HEK293 (cell line): ENCODE data around the gene TUBA8.

Source experiments
- BCL11A ChIP-seq: fragments of 450-650 bp; formaldehyde crosslinking; IDR thresholded peaks from 2 replicates; pipeline ENCODE4 v1.5.1; 2016; ENCODE audit warnings: low read depth, missing biosample characterization, missing genetic modification characterization
- GLI4 ChIP-seq: fragments of 450-650 bp; formaldehyde crosslinking; IDR thresholded peaks from 2 replicates; pipeline ENCODE4 v1.5.1; 2016; ENCODE audit warnings: missing biosample characterization, missing genetic modification characterization
- KLF9 ChIP-seq: fragments of 450-650 bp; formaldehyde crosslinking; IDR thresholded peaks from 2 replicates; pipeline ENCODE4 v1.5.1; 2016; ENCODE audit warnings: missing biosample characterization, missing genetic modification characterization, low read depth
- SP2 ChIP-seq: fragments of 450-650 bp; formaldehyde crosslinking; IDR thresholded peaks from 2 replicates; pipeline ENCODE4 v1.5.1; 2016; ENCODE audit warnings: missing biosample characterization, missing genetic modification characterization
- ZBTB21 ChIP-seq: fragments of 450-650 bp; formaldehyde crosslinking; IDR thresholded peaks from 2 replicates; pipeline ENCODE4 v1.5.1; 2017; ENCODE audit warnings: missing biosample characterization, missing genetic modification characterization
- ZFP41 ChIP-seq: fragments of 450-650 bp; formaldehyde crosslinking; IDR thresholded peaks from 2 replicates; pipeline ENCODE4 v1.5.1; 2016; ENCODE audit warnings: missing biosample characterization, missing genetic modification characterization, borderline replicate concordance
- ZNF138 ChIP-seq: fragments of 450-650 bp; formaldehyde crosslinking; IDR thresholded peaks from 2 replicates; pipeline ENCODE4 v1.5.1; 2016; ENCODE audit warnings: missing biosample characterization, missing genetic modification characterization, borderline replicate concordance
- ZNF529 ChIP-seq: fragments of 450-650 bp; formaldehyde crosslinking; IDR thresholded peaks from 2 replicates; pipeline ENCODE4 v1.5.1; 2017; ENCODE audit warnings: missing genetic modification characterization, missing biosample characterization; ENCODE audit not compliant: insufficient replicate concordance
- ZNF571 ChIP-seq: fragments of 450-650 bp; formaldehyde crosslinking; IDR thresholded peaks from 2 replicates; pipeline ENCODE4 v1.5.0; 2017; ENCODE audit warnings: missing biosample characterization, missing genetic modification characterization
- TF ChIP-seq, protein P1 (sequence below): fragments of 450-650 bp; formaldehyde crosslinking; IDR thresholded peaks from 2 replicates; pipeline ENCODE4 v1.5.1; 2016; ENCODE audit warnings: missing biosample characterization, missing genetic modification characterization
- TF ChIP-seq, protein P2 (sequence below): fragments of 450-650 bp; formaldehyde crosslinking; conservative IDR thresholded peaks from 2 replicates; pipeline ENCODE4 v1.5.1; 2016; ENCODE audit warnings: low read depth, missing biosample characterization, missing genetic modification characterization

- no peak for TF ChIP-seq ZNF529 (tag by site-specific recombination)
- TF ChIP-seq, protein P1, sequence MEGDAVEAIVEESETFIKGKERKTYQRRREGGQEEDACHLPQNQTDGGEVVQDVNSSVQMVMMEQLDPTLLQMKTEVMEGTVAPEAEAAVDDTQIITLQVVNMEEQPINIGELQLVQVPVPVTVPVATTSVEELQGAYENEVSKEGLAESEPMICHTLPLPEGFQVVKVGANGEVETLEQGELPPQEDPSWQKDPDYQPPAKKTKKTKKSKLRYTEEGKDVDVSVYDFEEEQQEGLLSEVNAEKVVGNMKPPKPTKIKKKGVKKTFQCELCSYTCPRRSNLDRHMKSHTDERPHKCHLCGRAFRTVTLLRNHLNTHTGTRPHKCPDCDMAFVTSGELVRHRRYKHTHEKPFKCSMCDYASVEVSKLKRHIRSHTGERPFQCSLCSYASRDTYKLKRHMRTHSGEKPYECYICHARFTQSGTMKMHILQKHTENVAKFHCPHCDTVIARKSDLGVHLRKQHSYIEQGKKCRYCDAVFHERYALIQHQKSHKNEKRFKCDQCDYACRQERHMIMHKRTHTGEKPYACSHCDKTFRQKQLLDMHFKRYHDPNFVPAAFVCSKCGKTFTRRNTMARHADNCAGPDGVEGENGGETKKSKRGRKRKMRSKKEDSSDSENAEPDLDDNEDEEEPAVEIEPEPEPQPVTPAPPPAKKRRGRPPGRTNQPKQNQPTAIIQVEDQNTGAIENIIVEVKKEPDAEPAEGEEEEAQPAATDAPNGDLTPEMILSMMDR (tag by site-specific recombination), result no peak
- no peak for TF ChIP-seq ZBTB21
- TF ChIP-seq BCL11A (tag by site-specific recombination), result no peak
- TF ChIP-seq ZFP41 (tag by site-specific recombination), result no peak
- TF ChIP-seq SP2 (tag by site-specific recombination), result no peak
- no peak for TF ChIP-seq ZNF138
- no peak for TF ChIP-seq GLI4 (tag by site-specific recombination)
- TF ChIP-seq, protein P2, sequence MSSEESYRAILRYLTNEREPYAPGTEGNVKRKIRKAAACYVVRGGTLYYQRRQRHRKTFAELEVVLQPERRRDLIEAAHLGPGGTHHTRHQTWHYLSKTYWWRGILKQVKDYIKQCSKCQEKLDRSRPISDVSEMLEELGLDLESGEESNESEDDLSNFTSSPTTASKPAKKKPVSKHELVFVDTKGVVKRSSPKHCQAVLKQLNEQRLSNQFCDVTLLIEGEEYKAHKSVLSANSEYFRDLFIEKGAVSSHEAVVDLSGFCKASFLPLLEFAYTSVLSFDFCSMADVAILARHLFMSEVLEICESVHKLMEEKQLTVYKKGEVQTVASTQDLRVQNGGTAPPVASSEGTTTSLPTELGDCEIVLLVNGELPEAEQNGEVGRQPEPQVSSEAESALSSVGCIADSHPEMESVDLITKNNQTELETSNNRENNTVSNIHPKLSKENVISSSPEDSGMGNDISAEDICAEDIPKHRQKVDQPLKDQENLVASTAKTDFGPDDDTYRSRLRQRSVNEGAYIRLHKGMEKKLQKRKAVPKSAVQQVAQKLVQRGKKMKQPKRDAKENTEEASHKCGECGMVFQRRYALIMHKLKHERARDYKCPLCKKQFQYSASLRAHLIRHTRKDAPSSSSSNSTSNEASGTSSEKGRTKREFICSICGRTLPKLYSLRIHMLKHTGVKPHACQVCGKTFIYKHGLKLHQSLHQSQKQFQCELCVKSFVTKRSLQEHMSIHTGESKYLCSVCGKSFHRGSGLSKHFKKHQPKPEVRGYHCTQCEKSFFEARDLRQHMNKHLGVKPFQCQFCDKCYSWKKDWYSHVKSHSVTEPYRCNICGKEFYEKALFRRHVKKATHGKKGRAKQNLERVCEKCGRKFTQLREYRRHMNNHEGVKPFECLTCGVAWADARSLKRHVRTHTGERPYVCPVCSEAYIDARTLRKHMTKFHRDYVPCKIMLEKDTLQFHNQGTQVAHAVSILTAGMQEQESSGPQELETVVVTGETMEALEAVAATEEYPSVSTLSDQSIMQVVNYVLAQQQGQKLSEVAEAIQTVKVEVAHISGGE (tag by site-specific recombination), result no peak
- no peak for TF ChIP-seq ZNF571 (tag by site-specific recombination)
- no peak for TF ChIP-seq KLF9
Measured at GRCh38 chr22:18114495-18114894, 3.9 kb downstream of the TUBA8 start.
